Ishikawa (cell line): ENCODE measurements around the gene HOXC6.

Source experiments
- CEBPB ChIP-seq: IDR thresholded peaks from 2 replicates; pipeline ENCODE4 v1.6.1; 2012
- CREB1 ChIP-seq: IDR thresholded peaks from 2 replicates; pipeline ENCODE4 v1.6.1; 2012; ENCODE audit warnings: low read depth
- EGR1 ChIP-seq: IDR thresholded peaks from 2 replicates; pipeline ENCODE4 v1.6.1; 2012
- EP300 ChIP-seq: IDR thresholded peaks from 2 replicates; pipeline ENCODE4 v1.6.1; 2012; ENCODE audit warnings: borderline replicate concordance
- FOXM1 ChIP-seq: IDR thresholded peaks from 2 replicates; pipeline ENCODE4 v1.6.1; 2012; ENCODE audit warnings: low read depth, borderline replicate concordance
- NFIC ChIP-seq: IDR thresholded peaks from 2 replicates; pipeline ENCODE4 v1.6.1; 2012
- RAD21 ChIP-seq: IDR thresholded peaks from 2 replicates; pipeline ENCODE4 v1.6.1; 2012; ENCODE audit warnings: low read depth
- TAF1 ChIP-seq: IDR thresholded peaks from 2 replicates; pipeline ENCODE4 v1.6.1; 2012; ENCODE audit warnings: low read depth, mild to moderate bottlenecking
- TCF12 ChIP-seq: IDR thresholded peaks from 2 replicates; pipeline ENCODE4 v1.6.1; 2012; ENCODE audit warnings: low read depth
- TEAD4 ChIP-seq: IDR thresholded peaks from 2 replicates; pipeline ENCODE4 v1.6.1; 2012
- YY1 ChIP-seq: IDR thresholded peaks from 2 replicates; pipeline ENCODE4 v1.6.1; 2012; ENCODE audit warnings: low read depth
- ZBTB7A ChIP-seq: IDR thresholded peaks from 2 replicates; pipeline ENCODE4 v1.6.1; 2012; ENCODE audit warnings: low read depth
- TF ChIP-seq, protein P1 (sequence below): IDR thresholded peaks from 2 replicates; pipeline ENCODE4 v1.6.1; 2012
- TF ChIP-seq, protein P2 (sequence below): IDR thresholded peaks from 2 replicates; pipeline ENCODE4 v1.6.1; 2012; ENCODE audit warnings: low read depth, mild to moderate bottlenecking
- TF ChIP-seq, protein P3 (sequence below): IDR thresholded peaks from 2 replicates; pipeline ENCODE4 v1.6.1; 2012

The HOXC6 gene

GRCh38 chr12:54028314-54029201 lies at the start of gene HOXC6:
TSS of gene HOXC6 (plus strand) at chr12:54028440. CDS start at chr12:54028522, 82 bp downstream.
- no peak for TF ChIP-seq TAF1
- TF ChIP-seq FOXM1: no peak
- TF ChIP-seq, protein P1, sequence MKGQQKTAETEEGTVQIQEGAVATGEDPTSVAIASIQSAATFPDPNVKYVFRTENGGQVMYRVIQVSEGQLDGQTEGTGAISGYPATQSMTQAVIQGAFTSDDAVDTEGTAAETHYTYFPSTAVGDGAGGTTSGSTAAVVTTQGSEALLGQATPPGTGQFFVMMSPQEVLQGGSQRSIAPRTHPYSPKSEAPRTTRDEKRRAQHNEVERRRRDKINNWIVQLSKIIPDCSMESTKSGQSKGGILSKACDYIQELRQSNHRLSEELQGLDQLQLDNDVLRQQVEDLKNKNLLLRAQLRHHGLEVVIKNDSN: peak; percentile 84
- TF ChIP-seq TCF12: no peak

- TF ChIP-seq EGR1: no peak
- no peak for TF ChIP-seq ZBTB7A
- TF ChIP-seq CREB1: no peak
- TF ChIP-seq, protein P2, sequence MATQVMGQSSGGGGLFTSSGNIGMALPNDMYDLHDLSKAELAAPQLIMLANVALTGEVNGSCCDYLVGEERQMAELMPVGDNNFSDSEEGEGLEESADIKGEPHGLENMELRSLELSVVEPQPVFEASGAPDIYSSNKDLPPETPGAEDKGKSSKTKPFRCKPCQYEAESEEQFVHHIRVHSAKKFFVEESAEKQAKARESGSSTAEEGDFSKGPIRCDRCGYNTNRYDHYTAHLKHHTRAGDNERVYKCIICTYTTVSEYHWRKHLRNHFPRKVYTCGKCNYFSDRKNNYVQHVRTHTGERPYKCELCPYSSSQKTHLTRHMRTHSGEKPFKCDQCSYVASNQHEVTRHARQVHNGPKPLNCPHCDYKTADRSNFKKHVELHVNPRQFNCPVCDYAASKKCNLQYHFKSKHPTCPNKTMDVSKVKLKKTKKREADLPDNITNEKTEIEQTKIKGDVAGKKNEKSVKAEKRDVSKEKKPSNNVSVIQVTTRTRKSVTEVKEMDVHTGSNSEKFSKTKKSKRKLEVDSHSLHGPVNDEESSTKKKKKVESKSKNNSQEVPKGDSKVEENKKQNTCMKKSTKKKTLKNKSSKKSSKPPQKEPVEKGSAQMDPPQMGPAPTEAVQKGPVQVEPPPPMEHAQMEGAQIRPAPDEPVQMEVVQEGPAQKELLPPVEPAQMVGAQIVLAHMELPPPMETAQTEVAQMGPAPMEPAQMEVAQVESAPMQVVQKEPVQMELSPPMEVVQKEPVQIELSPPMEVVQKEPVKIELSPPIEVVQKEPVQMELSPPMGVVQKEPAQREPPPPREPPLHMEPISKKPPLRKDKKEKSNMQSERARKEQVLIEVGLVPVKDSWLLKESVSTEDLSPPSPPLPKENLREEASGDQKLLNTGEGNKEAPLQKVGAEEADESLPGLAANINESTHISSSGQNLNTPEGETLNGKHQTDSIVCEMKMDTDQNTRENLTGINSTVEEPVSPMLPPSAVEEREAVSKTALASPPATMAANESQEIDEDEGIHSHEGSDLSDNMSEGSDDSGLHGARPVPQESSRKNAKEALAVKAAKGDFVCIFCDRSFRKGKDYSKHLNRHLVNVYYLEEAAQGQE: no peak
- TF ChIP-seq TAF1: no peak
- no peak for TF ChIP-seq CEBPB
Measured at GRCh38 chr12:53978477-53979356, 49.5 kb upstream of the HOXC6 start.

DNA sequence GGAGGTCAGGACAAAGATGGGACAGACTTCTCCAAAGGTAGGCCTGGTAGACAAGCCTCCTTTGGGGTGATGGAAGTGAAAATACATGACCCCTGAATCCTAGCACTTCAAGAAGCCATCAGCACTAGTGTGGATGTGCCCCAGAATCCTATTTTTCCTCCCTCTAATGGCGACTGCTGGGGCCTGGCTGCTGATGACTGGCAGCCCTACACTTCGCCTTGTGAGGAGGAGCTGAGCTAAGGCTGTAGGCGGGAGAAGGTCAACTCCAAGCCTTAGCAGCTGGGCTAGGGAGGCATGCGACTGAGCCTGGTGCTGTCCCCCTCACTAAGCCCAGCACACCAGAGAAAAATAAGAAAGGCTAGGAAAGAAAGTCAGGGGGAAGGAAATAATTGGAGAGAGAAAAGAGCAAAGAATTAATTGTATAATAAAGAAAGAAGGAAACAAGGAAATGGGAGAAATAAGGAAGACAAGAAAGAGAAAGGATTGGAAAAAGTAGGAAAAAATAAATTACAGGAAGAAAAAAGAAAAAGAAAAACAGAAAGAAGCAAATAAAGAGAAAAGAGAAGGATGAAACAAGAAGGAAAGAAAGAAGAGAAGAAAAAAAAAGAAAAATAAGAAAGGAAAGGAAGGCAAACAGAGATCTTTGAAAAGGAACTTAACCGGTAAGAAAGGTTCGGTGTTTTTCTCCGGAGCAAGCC lies 48.0 kb upstream of the HOXC6 start:
- TF ChIP-seq, protein P3, sequence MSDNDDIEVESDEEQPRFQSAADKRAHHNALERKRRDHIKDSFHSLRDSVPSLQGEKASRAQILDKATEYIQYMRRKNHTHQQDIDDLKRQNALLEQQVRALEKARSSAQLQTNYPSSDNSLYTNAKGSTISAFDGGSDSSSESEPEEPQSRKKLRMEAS: no peak
- TF ChIP-seq NFIC: no peak
- TF ChIP-seq FOXM1: no peak
- TF ChIP-seq, protein P1: no peak
- TF ChIP-seq EP300: no peak
- no peak for TF ChIP-seq EGR1
- no peak for TF ChIP-seq TCF12
- no peak for TF ChIP-seq TEAD4
- no peak for TF ChIP-seq YY1
- TF ChIP-seq CREB1: no peak
- TF ChIP-seq CEBPB: no peak
- TF ChIP-seq ZBTB7A: no peak
- no peak for TF ChIP-seq RAD21
- no peak for TF ChIP-seq TAF1
- TF ChIP-seq, protein P2: no peak

GRCh38 chr12:53980802-53981496 lies 47.3 kb upstream of the HOXC6 start:
- TF ChIP-seq ZBTB7A (no peak), FOXM1 (no peak), YY1 (no peak), CREB1 (no peak), TEAD4 (no peak), EGR1 (no peak), RAD21 (no peak), NFIC (no peak), TAF1 (no peak)
- TF ChIP-seq, protein P3: no peak
- TF ChIP-seq, protein P2: no peak
